ENCODE measurements around the gene ARHGAP6.

Gene ARHGAP6

GRCh38 chrX:11341274-11342201 lies 324.2 kb downstream of the ARHGAP6 start:
- H3K4me1 ChIP-seq (ENCODE audit: control extremely low read depth in 1 of 4, control insufficient read depth in 4 of 4, insufficient read depth in 4 of 4, low read length in 3 of 4), result peaks cover 2 to 13% (median 5%) of the 10 kb centered on the region in 4 experiments
- no peaks in the 10 kb centered on the region for H3K27me3 ChIP-seq (replicated peaks in 2 of 5; ENCODE audit: control insufficient read depth in 4 of 5, insufficient read depth in 5 of 5, low read length in 4 of 5)
- no peaks in the 10 kb centered on the region for H3K36me3 ChIP-seq (ENCODE audit: control insufficient read depth in 4 of 4, insufficient read depth in 4 of 4, low read length in 3 of 4)
- H3K27ac ChIP-seq (ENCODE audit: insufficient read depth in 1 of 2, low read depth in 1 of 2, low read length in 2 of 2, poor library complexity in 1 of 2, severe bottlenecking in 2 of 2), result peak overlapping the region; percentile 86 to 90
- POLR2A ChIA-PET, result interaction anchor here (0.6 kb wide), 1 partner anchor 723 kb away, joined by 6 read pairs; no protein-coding TSS in a partner anchor
- CTCF ChIA-PET, result interaction anchor here (2.2 kb wide), 1 partner anchor 40 kb away, joined by 5 read pairs; no protein-coding TSS in a partner anchor
- DNase-seq, result peak; percentile 84 to 95 (median 91)
- 67% methylated on average over 2 of the region's 10 CpGs for WGBS (ENCODE audit: insufficient coverage)
- H3K4me3 ChIP-seq (ENCODE audit: control insufficient read depth in 1 of 7, extremely low read depth in 1 of 7, insufficient read depth in 4 of 7, low read depth in 2 of 7, low read length in 6 of 7), result peak overlapping the region in 1 of 7 experiments; percentile 57
- H3K9me3 ChIP-seq (ENCODE audit: control extremely low read depth in 1 of 5, control insufficient read depth in 4 of 5, insufficient read depth in 2 of 5, low read depth in 1 of 5, low read length in 4 of 5), result no peaks in the 10 kb centered on the region

GRCh38 chrX:11337292-11338009 lies 328.3 kb downstream of the ARHGAP6 start:
- Histone ChIP-seq H3K27ac (ENCODE audit: insufficient read depth in 1 of 2, low read depth in 1 of 2, low read length in 2 of 2, poor library complexity in 1 of 2, severe bottlenecking in 2 of 2) (no peak overlapping the region), H3K9me3 (ENCODE audit: control extremely low read depth in 1 of 5, control insufficient read depth in 4 of 5, insufficient read depth in 2 of 5, low read depth in 1 of 5, low read length in 4 of 5) (no peaks in the 10 kb centered on the region), H3K36me3 (ENCODE audit: control insufficient read depth in 4 of 4, insufficient read depth in 4 of 4, low read length in 3 of 4) (no peaks in the 10 kb centered on the region), H3K4me3 (ENCODE audit: control insufficient read depth in 1 of 7, extremely low read depth in 1 of 7, insufficient read depth in 4 of 7, low read depth in 2 of 7, low read length in 6 of 7) (no peak overlapping the region), H3K4me1 (ENCODE audit: control extremely low read depth in 1 of 4, control insufficient read depth in 4 of 4, insufficient read depth in 4 of 4, low read length in 3 of 4) (peaks cover 2 to 10% (median 4%) of the 10 kb centered on the region in 4 experiments), H3K27me3 (replicated peaks in 2 of 5; ENCODE audit: control insufficient read depth in 4 of 5, insufficient read depth in 5 of 5, low read length in 4 of 5) (no peaks in the 10 kb centered on the region)
- POLR2A ChIA-PET, result no interaction called here
- DNase-seq, result no peak
- CTCF ChIA-PET, result no interaction called here
- no CpG with 5 or more reads among the region's 1 CpG for WGBS (ENCODE audit: insufficient coverage)

DNA sequence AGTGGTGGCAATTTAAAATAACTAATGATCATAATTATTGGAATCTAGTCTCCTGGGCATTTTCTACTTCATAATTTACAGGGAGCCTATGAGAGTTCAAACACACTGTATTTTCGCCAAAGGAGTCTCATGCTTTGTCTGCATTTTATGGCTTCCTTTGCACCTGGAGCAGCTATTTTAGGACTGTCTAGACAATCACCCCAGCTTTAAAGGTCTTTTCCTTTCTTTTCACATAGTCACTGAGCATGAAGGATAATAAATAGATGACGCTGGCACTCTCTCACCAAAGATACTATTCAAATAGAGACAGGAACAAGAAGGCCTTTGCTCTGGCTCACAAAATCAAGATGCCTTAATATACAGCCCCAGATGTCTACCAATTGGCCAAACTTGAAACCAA lies 329.5 kb downstream of the ARHGAP6 start:
- Histone ChIP-seq H3K36me3 (ENCODE audit: control insufficient read depth in 4 of 4, insufficient read depth in 4 of 4, low read length in 3 of 4) (no peaks in the 10 kb centered on the region), H3K9me3 (ENCODE audit: control extremely low read depth in 1 of 5, control insufficient read depth in 4 of 5, insufficient read depth in 2 of 5, low read depth in 1 of 5, low read length in 4 of 5) (no peaks in the 10 kb centered on the region), H3K4me3 (ENCODE audit: control insufficient read depth in 1 of 7, extremely low read depth in 1 of 7, insufficient read depth in 4 of 7, low read depth in 2 of 7, low read length in 6 of 7) (no peak overlapping the region), H3K27me3 (replicated peaks in 2 of 5; ENCODE audit: control insufficient read depth in 4 of 5, insufficient read depth in 5 of 5, low read length in 4 of 5) (no peaks in the 10 kb centered on the region), H3K4me1 (ENCODE audit: control extremely low read depth in 1 of 4, control insufficient read depth in 4 of 4, insufficient read depth in 4 of 4, low read length in 3 of 4) (peaks cover 0 to 2% (median under 1%) of the 10 kb centered on the region in 4 experiments), H3K27ac (ENCODE audit: insufficient read depth in 1 of 2, low read depth in 1 of 2, low read length in 2 of 2, poor library complexity in 1 of 2, severe bottlenecking in 2 of 2) (no peak overlapping the region)
- DNase-seq, result peak in 1 of 3 donors; percentile 35
- ChIA-PET CTCF (no interaction called here), POLR2A (no interaction called here)
- WGBS (ENCODE audit: insufficient coverage), result 88% methylated on average over 1 of the region's 2 CpGs

- Histone ChIP-seq H3K4me1 (ENCODE audit: control extremely low read depth in 1 of 4, control insufficient read depth in 4 of 4, insufficient read depth in 4 of 4, low read length in 3 of 4) (no peaks in the 10 kb centered on the region), H3K36me3 (ENCODE audit: control insufficient read depth in 4 of 4, insufficient read depth in 4 of 4, low read length in 3 of 4) (no peaks in the 10 kb centered on the region), H3K27me3 (replicated peaks in 2 of 5; ENCODE audit: control insufficient read depth in 4 of 5, insufficient read depth in 5 of 5, low read length in 4 of 5) (no peaks in the 10 kb centered on the region), H3K27ac (ENCODE audit: insufficient read depth in 1 of 2, low read depth in 1 of 2, low read length in 2 of 2, poor library complexity in 1 of 2, severe bottlenecking in 2 of 2) (no peak overlapping the region), H3K9me3 (ENCODE audit: control extremely low read depth in 1 of 5, control insufficient read depth in 4 of 5, insufficient read depth in 2 of 5, low read depth in 1 of 5, low read length in 4 of 5) (no peaks in the 10 kb centered on the region), H3K4me3 (ENCODE audit: control insufficient read depth in 1 of 7, extremely low read depth in 1 of 7, insufficient read depth in 4 of 7, low read depth in 2 of 7, low read length in 6 of 7) (no peak overlapping the region)
- ChIA-PET POLR2A (no interaction called here), CTCF (no interaction called here)
- WGBS (ENCODE audit: insufficient coverage), result 78% methylated on average over 2 of the region's 2 CpGs
- DNase-seq, result no peak
Observed at GRCh38 chrX:11334165-11334564, 331.6 kb downstream of the ARHGAP6 start.

DNA sequence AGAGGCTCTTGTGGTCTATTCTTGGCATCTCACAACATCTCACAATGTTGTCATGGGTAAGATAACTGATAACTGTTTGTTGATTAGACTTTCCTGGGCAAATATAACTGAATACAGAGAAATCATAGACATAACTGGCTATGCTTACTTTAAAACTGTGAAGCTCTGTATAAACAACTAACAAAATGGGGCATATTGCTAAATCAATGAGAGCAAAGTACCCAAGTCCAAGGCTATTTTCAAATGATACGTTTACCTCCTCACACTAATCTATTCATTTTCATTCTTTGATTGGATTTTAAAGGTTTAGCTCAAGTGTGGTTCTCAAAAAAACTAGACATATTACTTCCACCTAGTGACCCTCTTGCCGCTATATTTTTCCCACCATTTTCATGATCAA lies 333.9 kb downstream of the ARHGAP6 start:
- 60% methylated on average over 1 of the region's 2 CpGs for WGBS (ENCODE audit: insufficient coverage)
- no peaks in the 10 kb centered on the region for H3K4me1 ChIP-seq (ENCODE audit: control extremely low read depth in 1 of 4, control insufficient read depth in 4 of 4, insufficient read depth in 4 of 4, low read length in 3 of 4)
- no peak overlapping the region for H3K27ac ChIP-seq (ENCODE audit: insufficient read depth in 1 of 2, low read depth in 1 of 2, low read length in 2 of 2, poor library complexity in 1 of 2, severe bottlenecking in 2 of 2)
- H3K27me3 ChIP-seq (replicated peaks in 2 of 5; ENCODE audit: control insufficient read depth in 4 of 5, insufficient read depth in 5 of 5, low read length in 4 of 5), result no peaks in the 10 kb centered on the region
- CTCF ChIA-PET, result interaction anchor here (0.9 kb wide), 1 partner anchor 92 kb away, joined by 3 read pairs; no protein-coding TSS in a partner anchor
- H3K9me3 ChIP-seq (ENCODE audit: control extremely low read depth in 1 of 5, control insufficient read depth in 4 of 5, insufficient read depth in 2 of 5, low read depth in 1 of 5, low read length in 4 of 5), result no peaks in the 10 kb centered on the region
- H3K36me3 ChIP-seq (ENCODE audit: control insufficient read depth in 4 of 4, insufficient read depth in 4 of 4, low read length in 3 of 4), result no peaks in the 10 kb centered on the region
- DNase-seq, result no peak
- no peak overlapping the region for H3K4me3 ChIP-seq (ENCODE audit: control insufficient read depth in 1 of 7, extremely low read depth in 1 of 7, insufficient read depth in 4 of 7, low read depth in 2 of 7, low read length in 6 of 7)
- POLR2A ChIA-PET, result no interaction called here

DNA sequence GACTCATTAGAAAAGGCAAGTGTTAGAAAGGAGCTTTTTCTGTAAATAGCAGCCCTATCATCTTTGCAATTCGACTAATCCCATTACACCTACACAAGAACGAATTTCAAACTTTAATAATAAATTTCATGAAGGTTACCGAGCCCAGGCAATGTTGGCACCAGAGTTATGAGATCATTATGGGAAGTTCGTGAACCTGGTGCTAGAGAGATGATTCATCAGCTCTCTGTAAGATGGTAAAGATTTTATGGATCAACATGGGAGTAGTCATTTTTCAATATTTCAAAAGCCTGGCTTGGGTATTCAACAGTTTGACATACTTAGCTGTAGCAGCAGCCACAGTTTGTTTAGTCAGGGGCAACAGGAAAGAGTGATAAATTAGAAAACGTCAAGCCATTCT lies 336.7 kb downstream of the ARHGAP6 start:
- Histone ChIP-seq H3K4me3 (ENCODE audit: control insufficient read depth in 1 of 7, extremely low read depth in 1 of 7, insufficient read depth in 4 of 7, low read depth in 2 of 7, low read length in 6 of 7) (no peak overlapping the region), H3K27ac (ENCODE audit: insufficient read depth in 1 of 2, low read depth in 1 of 2, low read length in 2 of 2, poor library complexity in 1 of 2, severe bottlenecking in 2 of 2) (no peak overlapping the region), H3K36me3 (ENCODE audit: control insufficient read depth in 4 of 4, insufficient read depth in 4 of 4, low read length in 3 of 4) (no peaks in the 10 kb centered on the region), H3K4me1 (ENCODE audit: control extremely low read depth in 1 of 4, control insufficient read depth in 4 of 4, insufficient read depth in 4 of 4, low read length in 3 of 4) (no peaks in the 10 kb centered on the region), H3K9me3 (ENCODE audit: control extremely low read depth in 1 of 5, control insufficient read depth in 4 of 5, insufficient read depth in 2 of 5, low read depth in 1 of 5, low read length in 4 of 5) (peaks cover 0 to 2% (median 0%) of the 10 kb centered on the region in 5 experiments), H3K27me3 (replicated peaks in 2 of 5; ENCODE audit: control insufficient read depth in 4 of 5, insufficient read depth in 5 of 5, low read length in 4 of 5) (no peaks in the 10 kb centered on the region)
- DNase-seq, result peak in 1 of 3 donors; percentile 25
- CTCF ChIA-PET, result no interaction called here
- WGBS (ENCODE audit: insufficient coverage), result 50% methylated on average over 2 of the region's 5 CpGs
- POLR2A ChIA-PET, result no interaction called here

DNA sequence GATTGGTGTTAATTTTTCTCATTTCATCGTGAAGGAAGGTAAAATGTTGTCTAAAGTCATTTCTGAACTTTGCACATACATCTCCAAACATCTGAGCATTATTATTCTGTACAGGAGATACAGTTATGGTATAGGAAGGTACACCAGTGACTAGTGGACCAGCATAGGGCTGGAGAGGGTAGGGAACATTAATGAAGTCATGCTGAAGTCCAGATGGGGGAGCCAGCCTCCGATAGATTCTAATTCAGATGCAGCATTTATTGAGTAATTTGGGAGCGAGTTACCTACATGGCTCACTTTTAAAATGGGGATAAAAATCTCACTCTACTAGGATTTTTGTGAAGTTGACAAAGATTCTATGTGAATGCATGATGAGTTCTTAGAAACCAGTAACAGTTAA lies 337.6 kb downstream of the ARHGAP6 start:
- CTCF ChIA-PET, result no interaction called here
- DNase-seq, result no peak
- POLR2A ChIA-PET, result no interaction called here
- H3K9me3 ChIP-seq (ENCODE audit: control extremely low read depth in 1 of 5, control insufficient read depth in 4 of 5, insufficient read depth in 2 of 5, low read depth in 1 of 5, low read length in 4 of 5), result peaks cover 0 to 5% (median 0%) of the 10 kb centered on the region in 5 experiments
- no peak overlapping the region for H3K27ac ChIP-seq (ENCODE audit: insufficient read depth in 1 of 2, low read depth in 1 of 2, low read length in 2 of 2, poor library complexity in 1 of 2, severe bottlenecking in 2 of 2)
- H3K27me3 ChIP-seq (replicated peaks in 2 of 5; ENCODE audit: control insufficient read depth in 4 of 5, insufficient read depth in 5 of 5, low read length in 4 of 5), result no peaks in the 10 kb centered on the region
- 83% methylated on average over 2 of the region's 3 CpGs for WGBS (ENCODE audit: insufficient coverage)
- no peaks in the 10 kb centered on the region for H3K4me1 ChIP-seq (ENCODE audit: control extremely low read depth in 1 of 4, control insufficient read depth in 4 of 4, insufficient read depth in 4 of 4, low read length in 3 of 4)
- H3K4me3 ChIP-seq (ENCODE audit: control insufficient read depth in 1 of 7, extremely low read depth in 1 of 7, insufficient read depth in 4 of 7, low read depth in 2 of 7, low read length in 6 of 7), result no peak overlapping the region
- H3K36me3 ChIP-seq (ENCODE audit: control insufficient read depth in 4 of 4, insufficient read depth in 4 of 4, low read length in 3 of 4), result no peaks in the 10 kb centered on the region
